Loucy (cell line): Measurements from ENCODE around the gene NOXA1.

ENCODE experiments used
- CTCF ChIP-seq: fragments of 200-600 bp; sonication (generic); conservative IDR thresholded peaks from 2 replicates; pipeline ENCODE4 v1.5.1; 2014; ENCODE audit warnings: mild to moderate bottlenecking, antibody characterized with exemption, low read length
- EZH2phosphoT487 ChIP-seq: fragments of 200-600 bp; IDR thresholded peaks from 2 replicates; pipeline ENCODE4 v1.6.1; 2018; ENCODE audit warnings: antibody characterized with exemption, mild to moderate bottlenecking, moderate library complexity, borderline replicate concordance

GRCh38 chr9:137375321-137376058 lies 47.7 kb upstream of the NOXA1 start:
- no peak for TF ChIP-seq CTCF
- no peak for TF ChIP-seq EZH2phosphoT487
